ENCODE measurements around the gene CCL4.

Gene CCL4

GRCh38 chr17:36131421-36131820 is 27.8 kb downstream of the CCL4 start:
- TF ChIP-seq SUZ12 (IDR thresholded peaks at IDR 0.05) (no peak), L3MBTL2 (conservative IDR thresholded peaks at IDR 0.05) (no peak), ARNT (IDR thresholded peaks at IDR 0.05) (no peak), HDGF (IDR thresholded peaks at IDR 0.05; ENCODE audit: borderline replicate concordance) (no peak), PKNOX1 (IDR thresholded peaks at IDR 0.05) (no peak), ZNF384 (IDR thresholded peaks at IDR 0.05) (no peak), SP1 (IDR thresholded peaks at IDR 0.05) (no peak), FOXA1 (IDR thresholded peaks at IDR 0.05) (no peak), FOXK2 (IDR thresholded peaks at IDR 0.05) (no peak), TARDBP (IDR thresholded peaks at IDR 0.05) (no peak), BHLHE40 (IDR thresholded peaks at IDR 0.05; ENCODE audit: borderline replicate concordance) (no peak), FOXM1 (IDR thresholded peaks at IDR 0.05; ENCODE audit: borderline replicate concordance) (no peak), LEF1 (IDR thresholded peaks at IDR 0.05; ENCODE audit: borderline replicate concordance) (no peak), CTBP1 (IDR thresholded peaks at IDR 0.05; ENCODE audit: borderline replicate concordance) (no peak), NFRKB (IDR thresholded peaks at IDR 0.05) (no peak), ELF4 (IDR thresholded peaks at IDR 0.05) (no peak)
- ChIA-PET CTCF (interaction anchor here (0.7 to 3.1 kb wide), 3 partner anchors 13 to 59 kb away, joined by 3 to 25 read pairs (median 4); no protein-coding TSS in a partner anchor), POLR2A (no interaction called here)
- no peak for DNase-seq (ENCODE audit: extremely low spot score)

GRCh38 chr17:36131931-36132330 is 28.3 kb downstream of the CCL4 start:
- CTCF ChIA-PET, result interaction anchor here (0.7 to 3.1 kb wide), 3 partner anchors 14 to 59 kb away, joined by 3 to 25 read pairs (median 4); no protein-coding TSS in a partner anchor
- TF ChIP-seq ELF4 (IDR thresholded peaks at IDR 0.05) (no peak), NFRKB (IDR thresholded peaks at IDR 0.05) (no peak), FOXK2 (IDR thresholded peaks at IDR 0.05) (no peak), BHLHE40 (IDR thresholded peaks at IDR 0.05; ENCODE audit: borderline replicate concordance) (no peak), L3MBTL2 (conservative IDR thresholded peaks at IDR 0.05) (no peak), FOXM1 (IDR thresholded peaks at IDR 0.05; ENCODE audit: borderline replicate concordance) (no peak), CTBP1 (IDR thresholded peaks at IDR 0.05; ENCODE audit: borderline replicate concordance) (no peak), HDGF (IDR thresholded peaks at IDR 0.05; ENCODE audit: borderline replicate concordance) (no peak), TARDBP (IDR thresholded peaks at IDR 0.05) (no peak), PKNOX1 (IDR thresholded peaks at IDR 0.05) (no peak), ZNF384 (IDR thresholded peaks at IDR 0.05) (no peak), ARNT (IDR thresholded peaks at IDR 0.05) (no peak), FOXA1 (IDR thresholded peaks at IDR 0.05) (no peak), LEF1 (IDR thresholded peaks at IDR 0.05; ENCODE audit: borderline replicate concordance) (no peak), SP1 (IDR thresholded peaks at IDR 0.05) (no peak), SUZ12 (IDR thresholded peaks at IDR 0.05) (no peak)
- POLR2A ChIA-PET, result no interaction called here
- no peak for DNase-seq (ENCODE audit: extremely low spot score)

GRCh38 chr17:36132421-36132831 is 28.8 kb downstream of the CCL4 start:
- ChIA-PET POLR2A (interaction anchor here (1.3 kb wide), 1 partner anchor 354 kb away, joined by 4 read pairs; the partner anchor contains the start of gene ZNHIT3), CTCF (interaction anchor here (0.7 to 3.1 kb wide), 4 partner anchors 14 to 157 kb away, joined by 3 to 25 read pairs (median 6); no protein-coding TSS in a partner anchor)
- TF ChIP-seq FOXK2 (IDR thresholded peaks at IDR 0.05) (no peak), ELF4 (IDR thresholded peaks at IDR 0.05) (no peak), TARDBP (IDR thresholded peaks at IDR 0.05) (no peak), SUZ12 (IDR thresholded peaks at IDR 0.05) (no peak), ARNT (IDR thresholded peaks at IDR 0.05) (no peak), PKNOX1 (IDR thresholded peaks at IDR 0.05) (no peak), SP1 (IDR thresholded peaks at IDR 0.05) (no peak), ZNF384 (IDR thresholded peaks at IDR 0.05) (no peak), FOXA1 (IDR thresholded peaks at IDR 0.05) (no peak), FOXM1 (IDR thresholded peaks at IDR 0.05; ENCODE audit: borderline replicate concordance) (no peak), BHLHE40 (IDR thresholded peaks at IDR 0.05; ENCODE audit: borderline replicate concordance) (no peak), L3MBTL2 (conservative IDR thresholded peaks at IDR 0.05) (no peak)
- DNase-seq (ENCODE audit: extremely low spot score), result no peak

- TF ChIP-seq FOXK2 (IDR thresholded peaks at IDR 0.05), result no peak
- no peak for TF ChIP-seq FOXM1 (IDR thresholded peaks at IDR 0.05; ENCODE audit: borderline replicate concordance)
- TF ChIP-seq TARDBP (IDR thresholded peaks at IDR 0.05), result no peak
- no peak for TF ChIP-seq ARNT (IDR thresholded peaks at IDR 0.05)
- TF ChIP-seq BHLHE40 (IDR thresholded peaks at IDR 0.05; ENCODE audit: borderline replicate concordance), result no peak
- TF ChIP-seq ZNF384 (IDR thresholded peaks at IDR 0.05), result no peak
- TF ChIP-seq SP1 (IDR thresholded peaks at IDR 0.05), result no peak
- no peak for TF ChIP-seq SUZ12 (IDR thresholded peaks at IDR 0.05)
- no peak for TF ChIP-seq CTBP1 (IDR thresholded peaks at IDR 0.05; ENCODE audit: borderline replicate concordance)
- no peak for TF ChIP-seq FOXA1 (IDR thresholded peaks at IDR 0.05)
- no peak for TF ChIP-seq HDGF (IDR thresholded peaks at IDR 0.05; ENCODE audit: borderline replicate concordance)
- no peak for TF ChIP-seq PKNOX1 (IDR thresholded peaks at IDR 0.05)
- POLR2A ChIA-PET, result interaction anchor here (1.3 kb wide), 1 partner anchor 352 kb away, joined by 4 read pairs; the partner anchor contains the start of gene ZNHIT3
- no peak for DNase-seq (ENCODE audit: extremely low spot score)
- CTCF ChIA-PET, result interaction anchor here (1.3 to 3.1 kb wide), 3 partner anchors 14 to 158 kb away, joined by 5 to 25 read pairs (median 7); no protein-coding TSS in a partner anchor
These were observed 30.1 kb downstream of the CCL4 start for GRCh38 chr17:36133602-36134236.

GRCh38 chr17:36135465-36135864 is 31.8 kb downstream of the CCL4 start:
- CTCF ChIA-PET, result interaction anchor here (0.6 to 3.0 kb wide), 2 partner anchors 13 to 15 kb away, joined by 3 to 10 read pairs; no protein-coding TSS in a partner anchor
- TF ChIP-seq ARNT (IDR thresholded peaks at IDR 0.05) (no peak), NFRKB (IDR thresholded peaks at IDR 0.05) (no peak), SP1 (IDR thresholded peaks at IDR 0.05) (no peak), FOXA1 (IDR thresholded peaks at IDR 0.05) (no peak), TARDBP (IDR thresholded peaks at IDR 0.05) (no peak), CTBP1 (IDR thresholded peaks at IDR 0.05; ENCODE audit: borderline replicate concordance) (no peak), BHLHE40 (IDR thresholded peaks at IDR 0.05; ENCODE audit: borderline replicate concordance) (no peak), ELF4 (IDR thresholded peaks at IDR 0.05) (no peak), FOXK2 (IDR thresholded peaks at IDR 0.05) (no peak), L3MBTL2 (conservative IDR thresholded peaks at IDR 0.05) (no peak), LEF1 (IDR thresholded peaks at IDR 0.05; ENCODE audit: borderline replicate concordance) (no peak), PKNOX1 (IDR thresholded peaks at IDR 0.05) (no peak), SUZ12 (IDR thresholded peaks at IDR 0.05) (no peak), ZNF384 (IDR thresholded peaks at IDR 0.05) (no peak), FOXM1 (IDR thresholded peaks at IDR 0.05; ENCODE audit: borderline replicate concordance) (no peak)
- DNase-seq (ENCODE audit: extremely low spot score), result no peak
- POLR2A ChIA-PET, result no interaction called here

All from HEK293T (cell line).